ENCODE results near the gene LENG8. TPM values are rescaled to one million over a fixed set of nuclear protein-coding genes. Genes with fewer than 3 reads are reported as not detected.

Gene LENG8
- total RNA-seq: 100 to 1,000 TPM; 610 to 639 TPM
- polyA plus RNA-seq: 1 to 10 TPM; 4.5 to 8.6 (median 6.5) TPM
- 171 to 555 (median 365) reads per million in 6 experiments for total RNA-seq

GRCh38 chr19:54448774-54449700 lies at the start of gene LENG8:
Gene LENG8 (plus strand): TSS chr19:54449199. CDS start chr19:54451345, 2,146 bp downstream.
- H3K4me1 Mint-ChIP-seq: peaks cover 28 to 68% (median 57%) of the 10 kb centered on the region in 4 donors
- peaks cover 0 to 3% (median 0%) of the 10 kb centered on the region in 5 donors for H3K27me3 Mint-ChIP-seq
- peak within 1 kb of the TSS; percentile 92 to 100 (median 98) for H3K4me3 Mint-ChIP-seq
- peak within 1 kb of the TSS; percentile 99 to 100 (median 100) for H3K27ac Mint-ChIP-seq
- H3K36me3 Mint-ChIP-seq: peaks cover 0 to 52% (median 7%) of the 10 kb centered on the region in 3 donors
- POLR2A ChIA-PET: interaction anchor here (0.6 to 4.2 kb wide), 25 partner anchors 10 to 1205 kb away, joined by 3 to 72 read pairs (median 4); partner anchors contain the start of genes FIZ1, LENG1, LENG9 and MBOAT7
- peak; percentile 95 to 99 (median 98) for DNase-seq
- no peaks in the 10 kb centered on the region for H3K9me3 Mint-ChIP-seq
- peak; percentile 88 to 92 for ATAC-seq

GRCh38 chr19:54400913-54401312 lies 48.1 kb upstream of the LENG8 start:
- DNase-seq (no peak), ATAC-seq (no peak)
- Mint-ChIP-seq H3K9me3 (no peaks in the 10 kb centered on the region), H3K4me3 (no peak overlapping the region), H3K4me1 (peaks cover 0 to 1% (median 0%) of the 10 kb centered on the region in 4 donors), H3K27me3 (peaks cover 0 to 9% (median 4%) of the 10 kb centered on the region in 5 donors), H3K36me3 (no peaks in the 10 kb centered on the region), H3K27ac (no peak overlapping the region)
- POLR2A ChIA-PET: no interaction called here

- peaks cover 0 to 9% (median 0%) of the 10 kb centered on the region in 5 donors for H3K27me3 Mint-ChIP-seq
- H3K4me3 Mint-ChIP-seq: no peak overlapping the region
- POLR2A ChIA-PET: no interaction called here
- ATAC-seq (no peak), DNase-seq (no peak)
- H3K9me3 Mint-ChIP-seq: peaks cover 0 to 6% (median 3%) of the 10 kb centered on the region in 9 donors
- peak overlapping the region in 1 of 10 donors; percentile 76 for H3K27ac Mint-ChIP-seq
- H3K4me1 Mint-ChIP-seq: peaks cover 0 to 3% (median 2%) of the 10 kb centered on the region in 4 donors
- H3K36me3 Mint-ChIP-seq: no peaks in the 10 kb centered on the region
These were observed 45.9 kb upstream of the LENG8 start for GRCh38 chr19:54403054-54403453.

GRCh38 chr19:54405628-54406027 lies 43.4 kb upstream of the LENG8 start:
- H3K9me3 Mint-ChIP-seq: peaks cover 0 to 15% (median 9%) of the 10 kb centered on the region in 9 donors
- H3K27me3 Mint-ChIP-seq: peaks cover 0 to 10% (median 0%) of the 10 kb centered on the region in 5 donors
- no peak for DNase-seq
- H3K27ac Mint-ChIP-seq: no peak overlapping the region
- no peak overlapping the region for H3K4me3 Mint-ChIP-seq
- POLR2A ChIA-PET: no interaction called here
- ATAC-seq: no peak
- no peaks in the 10 kb centered on the region for H3K36me3 Mint-ChIP-seq
- H3K4me1 Mint-ChIP-seq: peaks cover 0 to 7% (median 4%) of the 10 kb centered on the region in 4 donors

GRCh38 chr19:54407780-54408179 lies 41.2 kb upstream of the LENG8 start:
- H3K9me3 Mint-ChIP-seq: peaks cover 0 to 15% (median 9%) of the 10 kb centered on the region in 9 donors
- H3K4me3 Mint-ChIP-seq: no peak overlapping the region
- peaks cover 0 to 11% (median 4%) of the 10 kb centered on the region in 5 donors for H3K27me3 Mint-ChIP-seq
- POLR2A ChIA-PET: interaction anchor here (0.6 to 0.7 kb wide), 2 partner anchors 36 to 1728 kb away, joined by 4 read pairs; no protein-coding TSS in a partner anchor
- ATAC-seq: no peak
- no peak for DNase-seq
- no peaks in the 10 kb centered on the region for H3K36me3 Mint-ChIP-seq
- H3K27ac Mint-ChIP-seq: peak overlapping the region in 8 of 10 donors; percentile 23 to 78 (median 65)
- peaks cover 0 to 7% (median 4%) of the 10 kb centered on the region in 4 donors for H3K4me1 Mint-ChIP-seq

GRCh38 chr19:54408456-54409026 lies 40.5 kb upstream of the LENG8 start:
- Mint-ChIP-seq H3K36me3 (peaks cover 0 to 5% (median 0%) of the 10 kb centered on the region in 3 donors), H3K27me3 (peaks cover 3 to 17% (median 11%) of the 10 kb centered on the region in 5 donors), H3K9me3 (peaks cover 0 to 15% (median 10%) of the 10 kb centered on the region in 9 donors), H3K4me1 (peaks cover 0 to 7% (median 4%) of the 10 kb centered on the region in 4 donors), H3K4me3 (no peak overlapping the region), H3K27ac (peak overlapping the region in 8 of 10 donors; percentile 43 to 84 (median 68))
- POLR2A ChIA-PET: interaction anchor here (0.7 kb wide), 1 partner anchor 1727 kb away, joined by 4 read pairs; no protein-coding TSS in a partner anchor
- DNase-seq (no peak), ATAC-seq (no peak)

- Mint-ChIP-seq H3K27me3 (peaks cover 9 to 34% (median 25%) of the 10 kb centered on the region in 5 donors), H3K9me3 (peaks cover 0 to 21% (median 10%) of the 10 kb centered on the region in 9 donors), H3K4me1 (peaks cover 6 to 11% (median 8%) of the 10 kb centered on the region in 4 donors), H3K4me3 (no peak overlapping the region), H3K36me3 (peaks cover 0 to 5% (median 0%) of the 10 kb centered on the region in 3 donors), H3K27ac (peak overlapping the region in 2 of 10 donors; percentile 9 to 65)
- no peak for ATAC-seq
- POLR2A ChIA-PET: no interaction called here
- DNase-seq: no peak
These were observed 38.0 kb upstream of the LENG8 start for GRCh38 chr19:54411033-54411432.

- no peak for DNase-seq
- POLR2A ChIA-PET: no interaction called here
These were observed 36.1 kb upstream of the LENG8 start for GRCh38 chr19:54412877-54413276.

GRCh38 chr19:54414156-54414555 lies 34.8 kb upstream of the LENG8 start:
- no peak for DNase-seq
- peaks cover 0 to 10% (median 0%) of the 10 kb centered on the region in 3 donors for H3K36me3 Mint-ChIP-seq
- H3K27me3 Mint-ChIP-seq: peaks cover 18 to 53% (median 41%) of the 10 kb centered on the region in 5 donors
- POLR2A ChIA-PET: no interaction called here
- peak overlapping the region in 1 of 10 donors; percentile 26 for H3K4me3 Mint-ChIP-seq
- H3K4me1 Mint-ChIP-seq: peaks cover 17 to 24% (median 21%) of the 10 kb centered on the region in 4 donors
- H3K9me3 Mint-ChIP-seq: peaks cover 0 to 12% (median 3%) of the 10 kb centered on the region in 9 donors
- no peak for ATAC-seq
- peak overlapping the region in 1 of 10 donors; percentile 53 for H3K27ac Mint-ChIP-seq

More at GRCh38 chr19:54412877-54413276, 36.1 kb upstream of the LENG8 start:
- Mint-ChIP-seq H3K27ac (peak overlapping the region in 1 of 10 donors; percentile 4), H3K4me3 (no peak overlapping the region), H3K27me3 (peaks cover 18 to 49% (median 36%) of the 10 kb centered on the region in 5 donors), H3K4me1 (peaks cover 16 to 19% (median 17%) of the 10 kb centered on the region in 4 donors), H3K36me3 (peaks cover 0 to 10% (median 0%) of the 10 kb centered on the region in 3 donors), H3K9me3 (peaks cover 0 to 20% (median 6%) of the 10 kb centered on the region in 9 donors)
- no peak for ATAC-seq

GRCh38 chr19:54415208-54415900 lies 33.6 kb upstream of the LENG8 start, which contains the start of gene TTYH1:
Gene TTYH1 (plus strand): TSS chr19:54415464. CDS start chr19:54415553, 89 bp downstream.
- ATAC-seq (peak; percentile 73 to 79), DNase-seq (peak in 9 of 10 donors; percentile 22 to 66 (median 44))
- Mint-ChIP-seq H3K4me3 (peak within 1 kb of the TSS in 6 of 10 donors; percentile 5 to 48 (median 24)), H3K9me3 (peaks cover 0 to 12% (median 0%) of the 10 kb centered on the region in 9 donors), H3K27me3 (peaks cover 18 to 54% (median 44%) of the 10 kb centered on the region in 5 donors), H3K36me3 (peaks cover 0 to 10% (median 0%) of the 10 kb centered on the region in 3 donors), H3K27ac (peak within 1 kb of the TSS in 1 of 10 donors; percentile 53), H3K4me1 (peaks cover 17 to 24% (median 20%) of the 10 kb centered on the region in 4 donors)
- POLR2A ChIA-PET: interaction anchor here (1.2 kb wide), 1 partner anchor 33 kb away, joined by 4 read pairs; the partner anchor contains the start of gene LENG8

GRCh38 chr19:54415901-54416673 lies 32.9 kb upstream of the LENG8 start:
- no peak overlapping the region for H3K27ac Mint-ChIP-seq

More at GRCh38 chr19:54415901-54416673, 32.9 kb upstream of the LENG8 start:
- DNase-seq (no peak), ATAC-seq (no peak)
- POLR2A ChIA-PET: interaction anchor here (1.2 kb wide), 1 partner anchor 33 kb away, joined by 4 read pairs; the partner anchor contains the start of gene LENG8
- Mint-ChIP-seq H3K36me3 (peaks cover 0 to 10% (median 0%) of the 10 kb centered on the region in 3 donors), H3K27me3 (peaks cover 18 to 54% (median 44%) of the 10 kb centered on the region in 5 donors), H3K9me3 (peaks cover 0 to 12% (median 0%) of the 10 kb centered on the region in 9 donors), H3K4me1 (peaks cover 17 to 24% (median 20%) of the 10 kb centered on the region in 4 donors), H3K4me3 (peak overlapping the region in 6 of 10 donors; percentile 5 to 48 (median 24))

Measured in naive thymus-derived CD8-positive, alpha-beta T cell (primary cell).